Sciatic nerve (tissue), 2 donors: ENCODE data around the gene TESK2. TPM values are rescaled to one million over a fixed set of nuclear protein-coding genes. Genes with fewer than 3 reads are reported as not detected.
"Not testable (repeated sequence)": the region's sequence is repeated elsewhere in the genome, so short reads cannot be mapped to it uniquely, and the experiment has no call there.

Experiments used
- ATAC-seq: fragments of 200-7000 bp; cut with Tn5 transposase; one replicate; pipeline ENCODE4 v1.9.1; 2020; ENCODE audit warnings: mild to moderate bottlenecking, moderate library complexity
- DNase-seq: peaks from one replicate; pipeline ENCODE4 v3.0.0-alpha.2; 2020; ENCODE audit warnings: low spot score
- intact Hi-C: fragments of 100-400 bp; cut with DNase I; formaldehyde crosslinking; loops from one replicate; pipeline ENCODE4 v1.14.2; 2022
- total RNA-seq: library from RNA; stranded (reverse); fragmentation: NEBNext Ultra II Directional; extraction: Animal tissue kit (Norgen Biotek cat#: 25700); gene quantifications from one replicate; pipeline ENCODE4 v1.2.1, GENCODE V29; 2021
- donor health status: DM: no; HTN: no; CAD: no.
- donor health status: DM: no; HTN: no; CAD: no.

Gene TESK2
- total RNA-seq, 1 donor from 2014 or later: 14.3 TPM

DNA sequence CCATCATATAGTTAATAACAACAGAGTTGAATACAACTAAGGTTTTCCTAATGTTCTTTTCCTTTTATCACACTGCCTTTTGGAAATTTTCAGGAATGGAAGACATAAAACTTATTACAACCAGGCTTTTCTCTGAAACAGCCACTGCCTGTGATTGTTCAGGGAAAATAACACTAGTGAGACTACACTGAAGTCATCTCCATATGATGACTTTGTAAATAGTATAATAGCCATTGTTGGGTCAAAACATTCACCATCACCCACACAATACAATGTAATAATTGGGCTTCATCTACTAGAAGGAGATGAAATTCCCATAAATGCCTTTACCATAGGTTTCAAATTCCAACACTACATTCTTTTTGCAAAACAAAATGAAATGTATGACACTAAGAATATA lies 5.0 kb downstream of the TESK2 start:
- ATAC-seq (no peak), DNase-seq (no peak)
- intact Hi-C loops: no loop called here

GRCh38 chr1:45479039-45479748 lies 11.8 kb downstream of the TESK2 start:
- DNase-seq: no peak
- intact Hi-C loops: no loop called here

GRCh38 chr1:45478121-45478814 lies 12.7 kb downstream of the TESK2 start:
- intact Hi-C loops: no loop called here
- DNase-seq (no peak), ATAC-seq (no peak)

More at GRCh38 chr1:45479039-45479748, 11.8 kb downstream of the TESK2 start:
- ATAC-seq: no peak

DNA sequence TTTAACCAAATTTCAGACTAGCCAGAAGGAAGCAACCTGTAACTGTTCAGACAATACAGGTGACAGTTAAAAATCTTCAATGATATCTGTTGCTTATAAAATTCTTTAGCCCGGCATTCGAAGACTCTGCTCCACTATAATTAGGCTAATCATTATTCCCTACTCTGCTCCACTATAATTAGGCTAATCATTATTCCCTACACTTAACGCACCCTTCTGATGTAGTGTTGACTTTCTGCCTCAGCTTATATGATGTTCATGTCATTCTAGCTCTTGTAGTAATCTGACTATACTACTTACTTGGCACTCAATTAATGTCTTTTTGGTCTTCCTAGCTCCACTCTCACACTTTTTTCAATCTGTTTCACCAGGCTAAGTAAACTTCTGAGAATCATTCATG lies 13.3 kb downstream of the TESK2 start:
- intact Hi-C loops: no loop called here
- no peak for DNase-seq
- ATAC-seq: no peak

GRCh38 chr1:45474194-45474593 lies 16.8 kb downstream of the TESK2 start:
- ATAC-seq, intact Hi-C loops: not testable (repeated sequence)

GRCh38 chr1:45473302-45473701 lies 17.7 kb downstream of the TESK2 start:
- intact Hi-C loops: no loop called here
- no peak for DNase-seq
- ATAC-seq: no peak

More at GRCh38 chr1:45474194-45474593, 16.8 kb downstream of the TESK2 start:
- DNase-seq: not testable (repeated sequence)

DNA sequence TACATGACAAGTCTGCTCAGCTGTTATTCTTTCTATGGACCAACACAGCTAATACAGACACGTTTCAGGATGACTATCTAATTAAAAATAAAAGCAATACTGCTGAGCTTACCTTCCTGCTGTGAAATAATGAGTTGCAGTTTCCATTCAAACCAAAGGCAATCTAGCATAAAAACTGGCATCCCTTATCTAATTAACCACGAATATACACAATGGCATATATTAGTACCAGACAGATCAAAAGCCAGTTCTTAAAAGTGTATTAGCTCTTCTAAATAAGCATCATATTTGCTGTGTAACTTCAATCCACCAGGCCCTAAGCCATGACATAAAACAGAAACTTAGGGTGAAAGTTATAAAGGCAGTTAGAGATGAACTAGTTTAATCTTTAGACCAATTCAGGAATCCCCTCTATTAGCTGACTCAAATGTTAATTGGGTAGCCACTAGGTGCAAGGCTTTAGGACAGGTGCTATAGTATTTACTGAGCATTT lies 20.6 kb downstream of the TESK2 start:
- intact Hi-C loops: no loop called here
- no peak for ATAC-seq
- DNase-seq: no peak

DNA sequence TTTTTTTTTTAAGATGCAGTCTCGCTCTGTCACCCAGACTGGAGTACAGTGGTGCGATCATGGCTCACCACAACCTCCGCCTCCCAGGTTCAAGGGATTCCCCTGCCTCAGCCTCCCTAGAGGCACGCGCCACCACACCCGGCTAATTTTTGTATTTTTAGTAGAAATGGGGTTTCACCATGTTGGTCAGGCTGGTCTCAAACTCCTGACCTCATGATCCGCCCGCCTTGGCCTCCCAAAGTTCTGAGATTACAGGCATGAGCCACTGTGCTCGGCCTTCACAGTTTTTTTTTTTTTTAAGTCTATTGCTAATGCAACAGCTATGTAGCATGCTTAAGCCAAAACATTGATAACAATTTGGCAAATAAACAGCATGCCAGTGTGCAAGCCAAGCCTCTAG lies 23.6 kb downstream of the TESK2 start:
- DNase-seq, ATAC-seq, intact Hi-C loops: not testable (repeated sequence)

DNA sequence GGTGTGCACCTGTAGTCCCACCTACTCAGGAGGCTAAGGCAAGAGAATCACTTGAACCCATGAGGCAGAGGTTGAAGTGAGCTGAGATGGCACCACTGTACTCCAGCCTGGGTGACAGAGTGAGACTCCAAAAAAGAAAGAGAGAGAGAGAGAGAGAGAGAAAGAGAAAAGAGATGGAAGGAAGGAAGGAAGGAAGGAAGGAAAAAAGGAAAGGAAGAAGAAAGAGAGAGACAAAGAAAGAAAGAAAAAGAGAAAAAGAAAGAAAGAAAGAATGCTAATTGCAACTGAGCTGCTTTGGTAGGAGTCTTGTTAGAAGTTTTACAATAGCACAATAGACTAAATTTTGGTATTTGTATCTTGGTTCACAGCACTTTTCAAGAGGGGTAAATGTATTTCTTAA lies 25.7 kb downstream of the TESK2 start:
- DNase-seq: no peak
- ATAC-seq: no peak
- intact Hi-C loops: no loop called here

GRCh38 chr1:45458894-45459293 lies 32.1 kb downstream of the TESK2 start:
- intact Hi-C loops: no loop called here
- ATAC-seq (no peak), DNase-seq (no peak)

GRCh38 chr1:45456531-45456930 lies 34.4 kb downstream of the TESK2 start:
- ATAC-seq (no peak), DNase-seq (no peak)
- intact Hi-C loops: no loop called here

GRCh38 chr1:45455162-45455561 lies 35.8 kb downstream of the TESK2 start:
- DNase-seq: no peak
- no peak for ATAC-seq
- intact Hi-C loops: no loop called here

GRCh38 chr1:45454464-45454863 lies 36.5 kb downstream of the TESK2 start:
- ATAC-seq: no peak
- intact Hi-C loops: no loop called here
- DNase-seq: no peak

GRCh38 chr1:45452503-45452902 lies 38.5 kb downstream of the TESK2 start:
- ATAC-seq: no peak
- intact Hi-C loops: no loop called here
- DNase-seq: no peak

DNA sequence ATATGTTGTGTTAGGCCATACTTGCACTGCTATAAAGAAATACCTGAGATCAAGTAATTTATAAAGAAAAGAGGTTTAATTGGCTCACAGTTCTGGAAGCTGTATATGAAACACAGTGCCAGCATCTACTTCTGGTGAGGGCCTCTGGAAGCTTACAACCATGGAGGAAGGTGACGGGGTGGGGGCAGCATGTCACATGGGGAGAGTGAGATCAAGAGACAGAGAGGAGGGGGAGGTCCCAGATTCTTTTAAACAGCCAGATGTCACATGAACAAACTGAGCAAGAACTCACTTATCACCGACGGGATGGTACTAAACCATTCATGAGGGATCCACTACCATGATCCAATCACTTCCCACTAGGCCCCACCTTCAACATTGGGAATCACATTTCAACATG lies 42.6 kb downstream of the TESK2 start:
- no peak for DNase-seq
- ATAC-seq: no peak
- intact Hi-C loops: no loop called here

DNA sequence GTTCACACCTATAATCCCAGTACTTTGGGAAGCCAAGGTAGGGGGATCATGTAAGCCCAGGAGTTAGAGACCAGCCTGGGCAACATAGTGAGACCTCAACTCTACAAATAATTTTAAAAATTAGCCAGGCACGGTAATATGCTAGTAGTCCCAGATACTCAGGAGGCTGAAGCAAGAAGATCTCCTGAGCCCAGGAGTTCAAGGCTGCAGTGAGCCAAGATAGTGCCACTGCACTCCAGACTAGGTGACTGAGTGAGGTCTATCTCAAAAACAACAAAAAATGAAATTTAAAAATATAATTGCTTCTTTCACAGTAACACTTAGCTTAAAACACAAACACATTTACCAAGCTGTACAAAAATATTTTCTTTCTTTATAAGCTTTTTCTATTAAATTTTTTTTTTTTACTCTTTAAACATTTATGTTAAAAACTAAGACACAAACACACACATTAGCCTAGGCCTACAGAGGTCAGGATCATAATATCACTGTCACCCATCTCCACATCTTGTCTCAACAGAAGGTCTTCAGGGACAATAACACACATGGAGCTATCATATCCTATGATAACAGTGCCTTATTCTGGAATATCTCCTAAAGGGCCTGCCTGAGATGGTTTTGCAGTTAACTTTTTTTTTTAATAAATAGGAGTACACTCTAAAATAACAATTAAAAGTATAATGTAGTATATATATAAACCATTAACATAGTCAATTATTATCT lies 43.9 kb downstream of the TESK2 start:
- DNase-seq: no peak
- ATAC-seq: no peak
- intact Hi-C loops: no loop called here

DNA sequence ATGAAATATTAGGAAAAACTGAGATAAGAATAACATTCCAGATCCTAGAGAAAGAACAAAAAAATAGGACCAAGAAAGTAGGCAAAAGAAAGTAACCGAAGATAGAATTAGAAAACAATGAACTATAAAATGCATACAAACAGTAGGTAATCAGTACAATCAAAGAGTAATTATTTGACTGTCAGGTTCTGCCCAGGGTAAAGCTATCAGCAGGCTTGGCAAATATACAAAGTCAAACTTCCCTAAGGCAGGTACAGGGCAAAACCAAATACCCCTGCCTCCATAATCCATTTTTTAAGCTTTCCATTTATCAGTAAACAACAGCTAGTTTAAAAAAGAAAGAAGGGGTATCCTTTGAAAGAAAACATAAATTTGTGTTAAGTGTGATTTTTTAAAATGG lies 44.4 kb downstream of the TESK2 start:
- intact Hi-C loops: no loop called here
- no peak for DNase-seq
- ATAC-seq: no peak

DNA sequence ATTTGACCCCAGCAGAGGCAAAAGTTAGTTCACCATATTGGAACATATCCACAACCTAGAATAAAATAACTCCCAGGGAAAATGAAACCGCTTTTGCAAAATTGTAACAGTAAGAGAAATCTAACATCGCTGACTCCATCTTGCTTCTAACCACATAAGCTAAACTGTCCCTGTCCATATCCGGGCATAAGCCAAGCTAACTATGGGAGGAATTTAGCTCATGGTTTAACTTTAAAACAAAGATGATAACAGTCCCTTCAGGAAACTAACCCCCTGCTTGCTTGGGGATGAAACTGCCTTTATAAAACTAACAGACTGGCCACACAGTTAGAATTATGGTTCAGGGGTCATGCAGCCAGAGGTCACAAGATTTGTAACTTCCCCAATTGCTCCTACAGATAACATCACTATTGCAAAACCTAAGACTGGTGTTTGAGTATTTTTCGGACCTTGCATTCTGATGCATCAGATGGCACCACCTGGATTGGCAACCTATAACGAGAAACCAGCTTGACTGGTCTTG lies 46.3 kb downstream of the TESK2 start:
- no peak for ATAC-seq
- no peak for DNase-seq

DNA sequence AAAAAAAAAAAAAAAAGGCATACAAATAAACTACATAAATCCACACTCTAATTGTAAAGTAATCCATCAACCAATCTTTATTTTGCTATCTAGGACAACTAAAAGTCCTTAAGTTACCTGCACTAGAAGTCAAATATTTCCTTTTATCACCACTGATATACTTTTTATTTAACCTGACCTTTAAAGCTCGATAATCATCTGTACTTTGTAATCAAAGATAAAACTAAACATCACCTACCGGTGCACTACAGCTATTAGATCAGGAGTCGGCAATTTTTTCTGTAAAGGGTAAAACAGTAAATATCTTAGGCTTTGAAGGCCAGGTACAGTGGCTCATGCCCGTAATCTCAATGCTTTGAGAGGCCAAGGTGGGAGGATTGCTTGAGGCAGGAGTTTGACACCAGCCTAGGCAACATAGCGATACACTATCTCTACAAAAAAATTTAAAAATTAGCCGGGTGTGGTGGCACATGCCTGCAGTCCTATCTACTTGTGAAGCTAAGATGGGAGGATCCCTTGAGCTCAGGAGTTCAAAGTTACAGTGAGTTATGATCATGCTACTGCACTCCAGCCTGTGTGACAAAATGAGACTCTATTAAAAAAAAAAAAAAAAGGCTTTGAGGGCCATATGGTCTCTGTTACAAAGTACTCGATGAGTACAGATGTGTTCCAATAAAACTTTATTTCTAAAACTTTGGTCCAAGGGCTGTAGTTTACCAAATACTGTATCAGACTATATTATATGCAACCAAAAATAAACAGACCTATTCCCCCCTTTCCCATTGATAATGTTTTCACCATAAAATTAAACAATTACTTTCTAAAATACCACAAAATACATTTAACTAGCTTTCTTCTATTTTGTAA lies 47.1 kb downstream of the TESK2 start:
- DNase-seq (no peak), ATAC-seq (no peak)
- intact Hi-C loops: no loop called here

More for the DNA sequence above, 46.3 kb downstream of the TESK2 start:
- intact Hi-C loops: no loop called here
